ENCODE data around the gene RARB. TPM values are rescaled to one million over a fixed set of nuclear protein-coding genes. Genes with fewer than 3 reads are reported as not detected.

Gene RARB
- polyA plus RNA-seq, 1 donor from 2014 or later = 13.2 TPM

GRCh38 chr3:25589783-25590258 lies 161.8 kb downstream of the RARB start:
- no peak overlapping the region for H2AFZ ChIP-seq (ENCODE audit: low read depth, low read length)
- H3K4me3 ChIP-seq (ENCODE audit: low read length) = no peak overlapping the region
- no peaks in the 10 kb centered on the region for H3K79me2 ChIP-seq (replicated peaks; ENCODE audit: insufficient read depth, low read length)
- H3K36me3 ChIP-seq (ENCODE audit: insufficient read depth, low read length) = no peaks in the 10 kb centered on the region
- no peaks in the 10 kb centered on the region for H4K20me1 ChIP-seq (ENCODE audit: insufficient read depth)
- no peaks in the 10 kb centered on the region for H3K9me2 ChIP-seq (ENCODE audit: insufficient read depth, low read length)
- TF ChIP-seq CTCF (IDR thresholded peaks at IDR 0.05; ENCODE audit: poor library complexity, severe bottlenecking) (no peak), RAD21 (conservative IDR thresholded peaks at IDR 0.05) (no peak), TAF1 (IDR thresholded peaks at IDR 0.05; ENCODE audit: low read depth) (no peak), POLR2AphosphoS5 (IDR thresholded peaks at IDR 0.05) (no peak), REST (IDR thresholded peaks at IDR 0.05; ENCODE audit: borderline replicate concordance) (no peak), MXI1 (conservative IDR thresholded peaks at IDR 0.05; ENCODE audit: poor library complexity, severe bottlenecking) (no peak), EP300 (conservative IDR thresholded peaks at IDR 0.05; ENCODE audit: poor library complexity, severe bottlenecking) (no peak), SMC3 (conservative IDR thresholded peaks at IDR 0.05; ENCODE audit: poor library complexity) (no peak), EZH2 (IDR thresholded peaks at IDR 0.05; ENCODE audit: borderline replicate concordance, insufficient read depth, low read length, poor library complexity, severe bottlenecking) (no peak)
- H3K9ac ChIP-seq (ENCODE audit: low read length) = no peak overlapping the region
- no peak overlapping the region for H3K4me2 ChIP-seq (ENCODE audit: low read length)
- H3K27me3 ChIP-seq (ENCODE audit: insufficient read depth, low read depth, low read length) = no peaks in the 10 kb centered on the region
- H3K9me3 ChIP-seq (ENCODE audit: low read length) = no peaks in the 10 kb centered on the region
- H3K27ac ChIP-seq (ENCODE audit: low read length) = no peak overlapping the region
- no peaks in the 10 kb centered on the region for H3F3A ChIP-seq (ENCODE audit: insufficient read depth, low read length, poor library complexity, severe bottlenecking)

- H3K4me2 ChIP-seq (ENCODE audit: low read length) = no peak overlapping the region
These were observed 164.5 kb downstream of the RARB start for GRCh38 chr3:25592510-25592968.

More at GRCh38 chr3:25592510-25592968, 164.5 kb downstream of the RARB start:
- Histone ChIP-seq H3F3A (ENCODE audit: insufficient read depth, low read length, poor library complexity, severe bottlenecking) (peaks cover 3% of the 10 kb centered on the region), H2AFZ (ENCODE audit: low read depth, low read length) (no peak overlapping the region), H3K27me3 (ENCODE audit: insufficient read depth, low read depth, low read length) (no peaks in the 10 kb centered on the region), H3K9ac (ENCODE audit: low read length) (no peak overlapping the region), H4K20me1 (ENCODE audit: insufficient read depth) (no peaks in the 10 kb centered on the region), H3K79me2 (replicated peaks; ENCODE audit: insufficient read depth, low read length) (no peaks in the 10 kb centered on the region), H3K9me2 (ENCODE audit: insufficient read depth, low read length) (no peaks in the 10 kb centered on the region), H3K27ac (ENCODE audit: low read length) (no peak overlapping the region), H3K9me3 (ENCODE audit: low read length) (no peaks in the 10 kb centered on the region), H3K36me3 (ENCODE audit: insufficient read depth, low read length) (no peaks in the 10 kb centered on the region), H3K4me3 (ENCODE audit: low read length) (no peak overlapping the region)
- TF ChIP-seq MXI1 (conservative IDR thresholded peaks at IDR 0.05; ENCODE audit: poor library complexity, severe bottlenecking) (no peak), RAD21 (conservative IDR thresholded peaks at IDR 0.05) (no peak), POLR2AphosphoS5 (IDR thresholded peaks at IDR 0.05) (no peak), EP300 (conservative IDR thresholded peaks at IDR 0.05; ENCODE audit: poor library complexity, severe bottlenecking) (no peak), TAF1 (IDR thresholded peaks at IDR 0.05; ENCODE audit: low read depth) (no peak), CTCF (IDR thresholded peaks at IDR 0.05; ENCODE audit: poor library complexity, severe bottlenecking) (no peak), EZH2 (IDR thresholded peaks at IDR 0.05; ENCODE audit: borderline replicate concordance, insufficient read depth, low read length, poor library complexity, severe bottlenecking) (no peak), REST (IDR thresholded peaks at IDR 0.05; ENCODE audit: borderline replicate concordance) (no peak), SMC3 (conservative IDR thresholded peaks at IDR 0.05; ENCODE audit: poor library complexity) (no peak)

Data from neural cell (in vitro differentiated cells).